PC-9 (cell line): ENCODE results near the gene TJP2.

ENCODE experiments used
- CTCF ChIP-seq: fragments of 200-600 bp; sonication (generic); conservative IDR thresholded peaks from 2 replicates; pipeline ENCODE4 v1.6.1; 2017; ENCODE audit warnings: mixed run types, antibody characterized with exemption, mild to moderate bottlenecking, moderate library complexity
- EZH2 ChIP-seq: fragments of 200-600 bp; sonication (generic); IDR thresholded peaks from 2 replicates; pipeline ENCODE4 v1.8.0; 2017; ENCODE audit warnings: antibody characterized with exemption, low read depth

- TF ChIP-seq CTCF (no peak), EZH2 (no peak)
Observed at GRCh38 chr9:69258551-69258950, 84.5 kb downstream of the TJP2 start.
